Measurements from ENCODE around the gene FMN1. TPM values are rescaled to one million over a fixed set of nuclear protein-coding genes. Genes with fewer than 3 reads are reported as not detected.

FMN1 gene
- total and polyA plus RNA-seq, 10 donors = 0.43 to 42.1 (median 8.6) TPM

DNA sequence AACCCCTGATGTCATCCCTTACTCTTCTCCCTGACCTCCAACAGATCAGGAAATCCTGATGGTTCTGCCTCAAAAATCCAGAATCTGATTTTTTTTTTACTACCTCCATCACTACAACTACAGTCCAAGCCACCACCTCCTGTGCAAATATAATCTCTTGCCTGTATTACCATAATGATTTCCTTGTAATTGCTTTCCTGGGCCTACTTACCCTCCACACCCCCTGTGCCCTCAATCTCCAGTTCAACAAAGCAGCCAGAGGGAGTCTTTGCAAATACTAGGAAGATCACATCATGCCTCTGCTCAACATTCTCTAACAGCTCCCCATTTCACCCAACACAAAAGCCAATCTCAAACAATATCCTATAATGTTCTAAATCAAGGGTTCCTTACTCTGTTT, 159.9 kb downstream of the FMN1 start:
- intact Hi-C loops (cut with DNase I; ENCODE audit: low total_unique reads) = no loop called here

DNA sequence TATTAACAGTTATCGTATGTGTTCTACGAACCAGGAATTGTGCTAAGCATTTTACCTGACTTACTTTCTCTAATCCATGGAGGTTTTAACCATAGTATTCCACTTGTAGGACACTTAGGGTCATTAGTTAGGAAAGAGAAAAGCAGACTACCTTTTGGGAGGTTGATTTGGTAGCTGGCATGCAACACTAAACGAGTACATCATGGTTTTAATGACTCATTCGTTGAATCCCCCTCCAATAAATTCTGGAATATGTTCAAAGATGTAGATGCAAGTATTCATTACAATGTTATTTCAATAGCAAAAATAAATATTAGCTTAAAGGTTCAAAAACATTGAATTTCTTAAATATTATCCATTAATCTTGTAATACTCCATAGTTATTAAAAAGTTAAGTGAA, 162.5 kb downstream of the FMN1 start:
- no peak for DNase-seq
- Histone ChIP-seq H3K36me3 (no peaks in the 10 kb centered on the region), H3K27me3 (replicated peaks in 1 of 7) (no peaks in the 10 kb centered on the region), H3K4me1 (no peaks in the 10 kb centered on the region), H3K9me3 (no peaks in the 10 kb centered on the region), H3K27ac (no peak overlapping the region), H3K4me3 (no peak overlapping the region)
- TF ChIP-seq POLR2AphosphoS5 (IDR thresholded peaks at IDR 0.05) = no peak
- TF ChIP-seq, protein P1, sequence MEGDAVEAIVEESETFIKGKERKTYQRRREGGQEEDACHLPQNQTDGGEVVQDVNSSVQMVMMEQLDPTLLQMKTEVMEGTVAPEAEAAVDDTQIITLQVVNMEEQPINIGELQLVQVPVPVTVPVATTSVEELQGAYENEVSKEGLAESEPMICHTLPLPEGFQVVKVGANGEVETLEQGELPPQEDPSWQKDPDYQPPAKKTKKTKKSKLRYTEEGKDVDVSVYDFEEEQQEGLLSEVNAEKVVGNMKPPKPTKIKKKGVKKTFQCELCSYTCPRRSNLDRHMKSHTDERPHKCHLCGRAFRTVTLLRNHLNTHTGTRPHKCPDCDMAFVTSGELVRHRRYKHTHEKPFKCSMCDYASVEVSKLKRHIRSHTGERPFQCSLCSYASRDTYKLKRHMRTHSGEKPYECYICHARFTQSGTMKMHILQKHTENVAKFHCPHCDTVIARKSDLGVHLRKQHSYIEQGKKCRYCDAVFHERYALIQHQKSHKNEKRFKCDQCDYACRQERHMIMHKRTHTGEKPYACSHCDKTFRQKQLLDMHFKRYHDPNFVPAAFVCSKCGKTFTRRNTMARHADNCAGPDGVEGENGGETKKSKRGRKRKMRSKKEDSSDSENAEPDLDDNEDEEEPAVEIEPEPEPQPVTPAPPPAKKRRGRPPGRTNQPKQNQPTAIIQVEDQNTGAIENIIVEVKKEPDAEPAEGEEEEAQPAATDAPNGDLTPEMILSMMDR (IDR thresholded peaks at IDR 0.05 in 8 of 11, conservative IDR thresholded peaks at IDR 0.05 in 3 of 11) = no peak
- no peak for TF ChIP-seq POLR2A (IDR thresholded peaks at IDR 0.05)
- intact Hi-C loops (cut with DNase I; ENCODE audit: low total_unique reads) = no loop called here
- WGBS, 5 donors = 74 to 91% (median 76%) methylated on average over 4 of the region's 4 CpGs

More for the DNA sequence above, 159.9 kb downstream of the FMN1 start:
- Histone ChIP-seq H3K27me3 (replicated peaks in 1 of 7) (peaks cover 0 to 5% (median 0%) of the 10 kb centered on the region in 7 donors), H3K27ac (no peak overlapping the region), H3K9me3 (no peaks in the 10 kb centered on the region), H3K4me3 (no peak overlapping the region), H3K4me1 (no peaks in the 10 kb centered on the region), H3K36me3 (no peaks in the 10 kb centered on the region)
- DNase-seq = no peak
- TF ChIP-seq POLR2AphosphoS5 (IDR thresholded peaks at IDR 0.05) (no peak), POLR2A (IDR thresholded peaks at IDR 0.05) (no peak)
- TF ChIP-seq, protein P1 (IDR thresholded peaks at IDR 0.05 in 8 of 11, conservative IDR thresholded peaks at IDR 0.05 in 3 of 11) = no peak

DNA sequence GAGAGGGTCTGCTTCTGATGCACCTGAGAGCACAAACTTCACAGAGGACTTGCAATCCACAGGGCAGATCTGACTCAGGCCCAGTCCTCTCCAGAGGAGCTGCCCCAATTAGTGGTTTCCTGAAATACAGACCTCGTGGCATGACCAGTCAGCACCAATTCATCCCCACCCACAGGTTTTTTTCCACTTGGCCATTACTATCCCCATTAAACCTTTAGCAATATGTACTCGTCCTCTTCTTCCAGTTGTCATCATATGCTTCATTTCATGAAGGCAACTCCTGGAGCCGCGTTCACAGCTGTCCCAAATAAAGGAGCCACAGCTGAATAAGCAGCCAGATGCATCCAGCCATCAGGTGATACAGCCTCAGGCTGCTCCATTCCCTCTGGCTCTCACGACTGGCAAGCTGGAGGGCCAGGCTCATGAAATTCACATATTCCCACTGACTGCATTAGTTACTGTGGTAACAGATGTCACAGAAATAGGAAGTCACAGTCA, 163.1 kb downstream of the FMN1 start:
- TF ChIP-seq POLR2AphosphoS5 (IDR thresholded peaks at IDR 0.05) = no peak
- TF ChIP-seq, protein P1 (IDR thresholded peaks at IDR 0.05 in 8 of 11, conservative IDR thresholded peaks at IDR 0.05 in 3 of 11) = no peak
- no peak for TF ChIP-seq POLR2A (IDR thresholded peaks at IDR 0.05)
- H3K4me1 ChIP-seq = no peaks in the 10 kb centered on the region
- 68 to 77% (median 75%) methylated on average over 5 of the region's 5 CpGs for WGBS, 5 donors
- DNase-seq = no peak
- no peak overlapping the region for H3K27ac ChIP-seq
- H3K9me3 ChIP-seq = no peaks in the 10 kb centered on the region
- H3K4me3 ChIP-seq = no peak overlapping the region
- no peaks in the 10 kb centered on the region for H3K27me3 ChIP-seq (replicated peaks in 1 of 7)
- H3K36me3 ChIP-seq = no peaks in the 10 kb centered on the region
- intact Hi-C loops (cut with DNase I; ENCODE audit: low total_unique reads) = no loop called here

DNA sequence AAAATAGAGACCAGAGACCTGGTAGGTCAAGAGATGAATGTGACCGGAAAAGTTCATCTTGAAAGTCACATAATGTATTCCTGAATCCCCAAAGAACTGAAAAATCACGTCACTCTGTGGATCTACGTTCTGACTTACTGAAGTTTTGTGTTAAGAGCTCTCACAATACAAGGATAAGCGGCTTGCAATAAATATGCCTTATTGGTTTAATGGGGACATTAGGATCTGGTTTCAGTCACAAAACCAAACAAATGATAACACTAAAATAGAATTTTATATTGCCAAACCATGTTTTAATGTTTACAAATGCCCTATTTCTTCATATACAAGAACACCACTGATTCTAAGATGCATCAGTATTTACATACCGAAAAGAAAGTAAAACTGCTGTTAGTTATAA, 164.2 kb downstream of the FMN1 start:
- intact Hi-C loops (cut with DNase I; ENCODE audit: low total_unique reads) = no loop called here
- no peak for DNase-seq
- TF ChIP-seq POLR2AphosphoS5 (IDR thresholded peaks at IDR 0.05) = no peak
- TF ChIP-seq, protein P1 (IDR thresholded peaks at IDR 0.05 in 8 of 11, conservative IDR thresholded peaks at IDR 0.05 in 3 of 11) = no peak
- 86 to 91% (median 90%) methylated on average over 5 of the region's 5 CpGs for WGBS, 5 donors
- Histone ChIP-seq H3K9me3 (no peaks in the 10 kb centered on the region), H3K36me3 (no peaks in the 10 kb centered on the region), H3K27ac (no peak overlapping the region), H3K4me3 (no peak overlapping the region), H3K4me1 (no peaks in the 10 kb centered on the region), H3K27me3 (replicated peaks in 1 of 7) (no peaks in the 10 kb centered on the region)
